22Rv1 (cell line): ENCODE data around the gene AREL1.

Source experiments
- ZFX ChIP-seq: fragments of 450-650 bp; IDR thresholded peaks from 2 replicates; pipeline ENCODE4 v1.6.1; 2017; ENCODE audit warnings: antibody characterized with exemption, borderline replicate concordance
- TF ChIP-seq, protein P1 (sequence below): fragments of 450-650 bp; IDR thresholded peaks from 2 replicates; pipeline ENCODE4 v1.5.1; 2017; ENCODE audit warnings: mild to moderate bottlenecking

DNA sequence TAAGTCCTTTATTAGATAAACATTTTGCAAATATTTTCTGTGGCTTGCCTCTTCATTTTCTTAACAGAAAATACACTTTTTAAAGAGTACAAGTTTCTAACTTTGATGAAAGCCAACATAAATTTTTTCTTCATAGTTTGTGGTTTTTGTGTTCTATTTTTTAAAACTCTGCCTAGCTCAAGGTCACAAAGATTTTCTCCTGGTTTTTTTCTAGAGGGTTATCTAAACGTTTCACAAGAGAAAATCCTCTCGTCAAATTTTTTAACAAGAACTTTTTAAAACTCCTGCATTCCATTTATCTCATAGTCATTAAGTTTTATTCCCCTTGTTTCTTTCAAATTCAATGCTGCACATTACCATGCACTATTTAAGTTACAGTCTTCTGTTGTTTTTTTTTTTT lies 8.2 kb downstream of the AREL1 start:
- TF ChIP-seq, protein P1, sequence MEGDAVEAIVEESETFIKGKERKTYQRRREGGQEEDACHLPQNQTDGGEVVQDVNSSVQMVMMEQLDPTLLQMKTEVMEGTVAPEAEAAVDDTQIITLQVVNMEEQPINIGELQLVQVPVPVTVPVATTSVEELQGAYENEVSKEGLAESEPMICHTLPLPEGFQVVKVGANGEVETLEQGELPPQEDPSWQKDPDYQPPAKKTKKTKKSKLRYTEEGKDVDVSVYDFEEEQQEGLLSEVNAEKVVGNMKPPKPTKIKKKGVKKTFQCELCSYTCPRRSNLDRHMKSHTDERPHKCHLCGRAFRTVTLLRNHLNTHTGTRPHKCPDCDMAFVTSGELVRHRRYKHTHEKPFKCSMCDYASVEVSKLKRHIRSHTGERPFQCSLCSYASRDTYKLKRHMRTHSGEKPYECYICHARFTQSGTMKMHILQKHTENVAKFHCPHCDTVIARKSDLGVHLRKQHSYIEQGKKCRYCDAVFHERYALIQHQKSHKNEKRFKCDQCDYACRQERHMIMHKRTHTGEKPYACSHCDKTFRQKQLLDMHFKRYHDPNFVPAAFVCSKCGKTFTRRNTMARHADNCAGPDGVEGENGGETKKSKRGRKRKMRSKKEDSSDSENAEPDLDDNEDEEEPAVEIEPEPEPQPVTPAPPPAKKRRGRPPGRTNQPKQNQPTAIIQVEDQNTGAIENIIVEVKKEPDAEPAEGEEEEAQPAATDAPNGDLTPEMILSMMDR: no peak
- no peak for TF ChIP-seq ZFX
